GM18499 (cell line): ENCODE results near the gene GUK1.
A peak's percentile ranks its signal among the peaks of the same experiment; 100 is the strongest.

Experiments
- ATAC-seq: cut with Tn5 transposase; IDR thresholded peaks from one replicate; pipeline ENCODE4 v1.9.1; 2021; ENCODE audit warnings: moderate number of reproducible peaks; ENCODE audit not compliant: insufficient read depth, unreplicated experiment

GUK1 gene, protein sequence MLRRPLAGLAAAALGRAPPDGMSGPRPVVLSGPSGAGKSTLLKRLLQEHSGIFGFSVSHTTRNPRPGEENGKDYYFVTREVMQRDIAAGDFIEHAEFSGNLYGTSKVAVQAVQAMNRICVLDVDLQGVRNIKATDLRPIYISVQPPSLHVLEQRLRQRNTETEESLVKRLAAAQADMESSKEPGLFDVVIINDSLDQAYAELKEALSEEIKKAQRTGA

DNA sequence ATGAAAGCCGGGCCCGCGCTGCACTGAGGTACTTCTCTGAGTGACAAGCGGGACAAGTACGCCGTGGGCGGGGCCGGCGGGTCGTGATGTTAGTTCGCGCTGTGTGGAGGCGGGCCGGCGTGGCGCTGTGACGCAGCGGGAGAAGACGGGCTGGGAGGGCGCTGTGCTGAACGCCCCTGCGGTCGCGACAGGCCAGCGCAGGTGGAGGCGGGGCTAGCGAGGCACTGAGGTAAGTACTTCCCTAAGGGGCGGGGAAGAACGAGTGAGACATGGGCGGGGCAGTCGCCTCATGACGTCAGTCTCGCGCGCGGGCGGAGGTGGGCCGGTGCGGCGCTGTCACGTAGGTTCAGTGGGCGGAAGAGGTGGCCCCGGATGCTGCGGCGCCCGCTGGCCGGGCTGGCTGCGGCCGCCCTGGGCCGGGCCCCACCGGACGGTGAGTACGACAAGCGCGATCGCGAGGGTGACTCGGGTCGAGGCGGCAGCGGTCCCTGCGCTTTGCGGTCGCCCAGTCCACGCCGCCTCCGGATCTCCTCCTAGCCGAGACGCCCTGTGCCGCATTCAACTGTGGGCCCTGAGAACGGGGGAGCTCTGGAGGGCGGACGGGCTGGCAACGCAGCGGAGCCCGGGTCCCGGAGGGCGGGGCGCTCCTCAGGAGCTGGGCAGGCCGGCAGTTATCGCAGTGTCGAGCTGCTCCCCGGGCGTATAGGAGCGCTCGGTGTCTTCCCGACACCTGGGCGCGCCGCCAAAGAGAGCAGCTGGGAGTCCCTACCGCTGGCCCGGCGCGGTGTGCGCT lies at the start of gene GUK1:
Gene GUK1 (plus strand): TSS at position 349 of the 793 bp plus-strand sequence. CDS start 24 bp downstream, at position 373.
- peak; percentile 86 for ATAC-seq

DNA sequence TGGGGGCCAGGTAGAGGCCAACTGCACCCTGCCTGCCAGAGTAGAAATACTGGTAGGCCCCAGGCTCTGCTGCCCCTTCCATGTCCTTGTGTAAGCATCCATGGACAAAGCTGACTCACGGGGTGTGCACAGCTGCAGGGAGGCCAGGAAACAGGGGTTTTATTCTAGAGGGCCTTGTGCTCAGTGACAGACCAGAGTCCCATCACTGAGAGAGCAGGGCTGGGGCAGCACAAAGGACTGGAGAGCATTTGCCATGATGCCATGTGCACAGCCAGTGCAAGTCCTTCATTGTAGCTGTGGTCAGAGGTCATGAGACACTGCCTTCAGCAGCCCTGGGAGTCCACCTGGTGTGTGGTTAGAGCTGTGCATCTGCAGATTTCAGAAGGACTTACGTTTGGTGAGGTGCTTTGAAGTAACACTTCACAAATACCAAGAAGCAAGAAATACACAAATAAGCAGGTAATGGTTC lies 49.4 kb upstream of the GUK1 start:
- no peak for ATAC-seq

DNA sequence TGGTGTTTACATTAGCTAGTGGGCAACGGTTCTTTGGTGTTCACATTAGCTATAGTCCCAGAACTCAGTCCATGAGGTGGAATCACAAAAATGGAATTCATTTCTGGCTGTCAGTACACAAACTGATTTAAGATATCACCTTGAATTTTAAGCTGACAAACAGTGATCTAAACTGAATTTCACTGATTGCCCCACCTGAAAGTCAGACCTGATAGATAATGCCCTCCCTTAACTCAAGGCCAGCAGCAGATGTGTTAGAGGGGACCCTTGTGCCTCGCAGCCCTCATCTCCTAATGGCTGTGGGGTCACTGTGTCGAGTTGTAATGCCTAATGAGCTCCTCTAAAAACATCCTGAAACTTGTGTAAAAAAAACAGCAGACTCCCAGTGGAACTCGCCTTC lies 49.0 kb upstream of the GUK1 start:
- no peak for ATAC-seq

DNA sequence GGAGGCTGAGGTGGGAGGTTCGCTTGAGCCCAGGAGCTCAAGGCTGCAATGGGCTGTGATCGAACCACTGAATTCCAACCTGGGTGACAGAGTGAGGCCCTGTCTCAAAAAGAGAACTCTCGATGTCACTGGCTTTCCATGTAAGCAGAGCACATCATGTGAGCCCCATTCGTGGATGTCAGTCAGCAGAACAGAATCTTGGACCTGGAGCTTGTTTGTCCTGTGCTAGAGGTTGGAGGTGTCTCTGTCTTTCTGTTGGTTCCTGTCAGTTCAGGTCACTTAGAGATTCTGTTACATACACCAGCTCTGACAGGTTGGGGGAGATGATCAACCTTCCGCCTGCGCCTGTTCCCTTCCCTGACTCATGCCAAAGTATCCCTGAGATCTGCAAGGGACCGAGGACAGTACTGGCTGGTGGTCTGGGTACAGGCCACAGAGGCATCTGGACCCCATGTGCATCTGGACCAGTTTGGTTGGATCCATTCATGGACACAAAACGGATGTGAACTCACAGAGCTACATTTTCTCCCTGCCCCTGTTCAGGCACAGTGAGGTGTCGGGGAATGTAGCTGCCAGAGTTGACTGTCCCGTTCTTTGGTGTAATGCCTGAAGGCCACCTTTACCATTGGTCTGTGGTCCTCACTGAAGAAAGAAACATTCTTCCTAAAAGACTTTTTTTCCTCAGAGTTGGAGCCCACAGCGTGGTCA lies 47.6 kb upstream of the GUK1 start:
- no peak for ATAC-seq

DNA sequence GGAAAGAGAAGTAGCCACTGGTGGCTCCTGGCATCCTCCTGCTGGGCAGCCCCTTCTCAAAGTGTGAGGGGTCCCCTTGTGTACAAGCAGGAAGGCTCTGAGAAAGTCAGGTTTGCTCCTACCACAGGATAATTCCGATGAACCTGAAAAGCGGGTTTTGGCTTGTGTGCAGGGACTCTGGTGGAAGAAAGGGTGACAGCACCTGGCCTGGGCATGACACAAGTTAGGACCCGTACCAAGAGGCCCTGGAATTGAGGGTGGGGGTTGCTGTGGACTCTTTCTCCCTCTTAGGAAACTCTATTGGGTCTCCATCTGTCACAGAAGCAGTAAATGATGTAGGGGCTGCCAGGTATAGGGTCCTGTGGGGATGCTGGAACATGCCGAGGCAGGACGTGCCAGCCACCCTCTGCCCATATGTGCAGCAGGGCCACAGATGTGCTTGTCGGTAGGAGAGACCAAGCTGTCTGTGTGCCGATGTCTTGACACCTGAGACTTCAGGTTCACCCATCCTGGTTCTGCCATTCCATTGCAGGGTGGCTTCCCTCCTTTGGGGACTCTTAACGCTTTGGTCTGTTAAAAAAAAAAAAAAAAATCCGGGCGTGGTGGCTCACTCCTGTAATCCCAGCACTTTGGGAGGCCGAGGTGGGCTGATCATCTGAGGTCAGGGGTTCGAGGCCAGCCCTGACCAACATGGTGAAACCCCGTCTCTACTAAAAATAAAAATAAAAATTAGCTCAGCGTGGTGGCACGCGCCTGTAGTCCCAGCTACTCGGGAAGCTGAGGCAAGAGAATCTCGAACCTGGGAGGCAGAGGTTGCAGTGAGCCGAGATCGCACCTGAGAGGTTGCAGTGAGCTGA lies 46.8 kb upstream of the GUK1 start:
- ATAC-seq = no peak

DNA sequence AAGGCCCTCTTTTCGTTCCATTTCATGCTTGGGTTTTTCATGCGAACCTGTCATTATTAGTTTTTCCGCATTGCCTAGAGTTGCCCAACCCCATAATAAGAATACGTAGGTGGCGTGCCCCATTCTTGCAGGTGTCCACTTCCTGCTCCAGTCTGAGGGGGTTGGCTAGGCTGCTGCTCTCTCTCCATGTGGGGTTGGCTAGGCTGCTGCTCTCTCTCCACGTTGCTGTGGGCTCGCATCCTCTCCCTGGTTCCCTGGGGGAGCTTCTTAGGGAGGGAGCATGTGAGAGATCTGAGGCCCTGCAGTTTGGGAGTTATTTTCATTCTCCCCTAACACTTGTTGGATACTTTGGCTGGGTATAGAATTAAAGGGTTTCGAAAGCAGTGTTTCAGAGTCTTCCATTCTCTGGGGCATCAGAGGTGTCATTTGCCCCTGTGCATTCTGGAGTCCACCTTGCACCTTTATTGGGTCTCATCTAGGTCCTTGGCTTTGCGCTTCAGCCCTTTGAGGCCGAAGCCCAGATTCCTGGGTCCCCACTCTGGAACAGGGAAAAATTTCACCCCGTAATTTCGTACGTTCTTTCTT lies 45.6 kb upstream of the GUK1 start:
- ATAC-seq = no peak

DNA sequence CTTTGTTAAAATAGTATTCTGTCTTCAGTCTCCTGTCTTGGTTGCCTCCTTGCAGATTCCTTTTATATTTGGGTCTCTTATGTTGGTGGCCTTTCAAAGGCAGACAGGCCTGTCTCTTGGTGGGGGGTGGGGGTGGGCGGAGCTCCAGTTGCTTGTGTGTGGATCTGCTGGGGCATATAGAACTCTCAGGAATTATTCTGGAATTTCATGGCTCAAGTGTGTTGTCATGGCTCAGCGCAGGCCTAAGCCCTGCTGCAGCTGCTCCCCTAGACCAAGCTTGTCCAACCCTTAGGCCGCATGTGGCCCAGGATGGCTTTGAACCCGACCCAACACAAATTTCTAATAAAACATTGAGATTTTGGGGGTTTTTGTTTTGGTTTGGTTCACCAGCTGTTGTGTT lies 44.9 kb upstream of the GUK1 start:
- ATAC-seq = no peak

DNA sequence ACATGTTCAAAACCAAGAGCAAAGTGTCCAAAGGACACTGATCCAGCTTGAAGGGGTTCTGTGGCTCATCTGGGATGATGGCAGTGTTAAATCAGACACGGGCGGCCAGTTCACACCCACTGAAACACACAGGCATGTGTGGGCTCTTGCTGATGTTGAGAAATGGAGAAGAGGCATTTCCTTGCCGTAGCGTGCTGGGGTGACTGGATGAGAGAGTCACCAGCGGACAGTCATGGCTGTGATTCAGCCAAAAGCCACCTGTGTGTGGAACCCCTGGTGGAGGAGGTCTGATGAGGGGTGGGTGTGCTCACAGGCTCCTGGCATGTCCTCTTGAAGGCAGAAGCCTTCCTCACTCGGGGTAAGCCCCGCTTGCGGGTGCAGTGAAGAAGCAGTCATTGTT lies 44.1 kb upstream of the GUK1 start:
- ATAC-seq = no peak

DNA sequence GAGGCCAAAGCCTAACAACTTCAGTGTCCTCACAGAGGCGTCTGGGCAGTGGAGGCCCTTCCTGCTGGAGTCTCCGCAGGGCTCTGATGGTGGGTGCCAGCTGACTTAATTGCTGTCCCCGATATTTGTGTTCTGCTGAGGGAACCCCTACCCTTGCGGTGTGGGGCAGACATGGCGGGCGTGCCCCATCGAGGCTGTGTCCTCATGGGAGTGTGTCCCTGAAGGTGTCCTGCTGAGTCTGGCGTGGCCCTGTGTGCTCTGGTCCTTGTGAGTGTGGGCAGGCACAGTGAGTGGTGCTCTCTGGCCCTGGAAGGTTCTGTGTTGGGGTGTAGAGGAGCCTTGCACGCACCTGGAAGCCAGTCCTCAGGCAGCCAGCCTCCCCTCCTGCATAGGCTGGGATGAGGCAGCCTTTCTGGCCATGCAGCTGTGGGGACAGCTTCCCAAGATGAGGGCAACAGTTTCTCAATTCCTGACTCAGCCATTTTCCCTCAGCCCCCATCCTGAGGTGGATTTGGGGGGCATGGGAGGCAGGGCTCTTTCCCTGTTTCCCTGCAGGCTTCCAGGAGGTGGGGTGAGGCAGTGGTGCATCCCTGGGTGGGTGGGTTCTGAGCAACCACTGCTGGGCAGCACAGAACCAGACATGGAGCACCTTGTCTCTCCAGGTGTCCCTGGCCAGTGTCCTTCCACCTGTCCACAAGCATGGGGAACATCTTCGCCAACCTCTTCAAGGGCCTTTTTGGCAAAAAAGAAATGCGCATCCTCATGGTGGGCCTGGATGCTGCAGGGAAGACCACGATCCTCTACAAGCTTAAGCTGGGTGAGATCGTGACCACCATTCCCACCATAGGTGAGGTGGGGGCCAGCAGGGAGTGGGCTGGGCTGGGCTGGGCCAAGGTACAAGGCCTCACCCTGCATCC lies 43.4 kb upstream of the GUK1 start:
- ATAC-seq = no peak

DNA sequence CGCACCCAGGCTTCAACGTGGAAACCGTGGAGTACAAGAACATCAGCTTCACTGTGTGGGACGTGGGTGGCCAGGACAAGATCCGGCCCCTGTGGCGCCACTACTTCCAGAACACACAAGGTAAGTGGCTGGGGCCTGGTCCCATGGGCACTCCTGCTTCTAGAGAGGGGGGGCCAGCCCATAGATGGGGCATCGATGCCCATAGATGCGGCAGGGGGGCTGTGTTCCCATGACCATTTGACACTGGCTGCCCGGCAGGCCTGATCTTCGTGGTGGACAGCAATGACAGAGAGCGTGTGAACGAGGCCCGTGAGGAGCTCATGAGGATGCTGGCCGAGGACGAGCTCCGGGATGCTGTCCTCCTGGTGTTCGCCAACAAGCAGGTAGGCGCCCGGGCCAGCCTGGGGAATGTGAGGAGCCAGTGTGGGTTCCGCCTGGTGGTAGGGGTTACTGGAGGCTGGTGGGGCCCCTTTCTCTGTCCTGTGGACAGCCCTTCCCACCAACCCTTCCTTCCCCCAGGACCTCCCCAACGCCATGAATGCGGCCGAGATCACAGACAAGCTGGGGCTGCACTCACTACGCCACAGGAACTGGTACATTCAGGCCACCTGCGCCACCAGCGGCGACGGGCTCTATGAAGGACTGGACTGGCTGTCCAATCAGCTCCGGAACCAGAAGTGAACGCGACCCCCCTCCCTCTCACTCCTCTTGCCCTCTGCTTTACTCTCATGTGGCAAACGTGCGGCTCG lies 42.6 kb upstream of the GUK1 start:
- ATAC-seq = no peak

DNA sequence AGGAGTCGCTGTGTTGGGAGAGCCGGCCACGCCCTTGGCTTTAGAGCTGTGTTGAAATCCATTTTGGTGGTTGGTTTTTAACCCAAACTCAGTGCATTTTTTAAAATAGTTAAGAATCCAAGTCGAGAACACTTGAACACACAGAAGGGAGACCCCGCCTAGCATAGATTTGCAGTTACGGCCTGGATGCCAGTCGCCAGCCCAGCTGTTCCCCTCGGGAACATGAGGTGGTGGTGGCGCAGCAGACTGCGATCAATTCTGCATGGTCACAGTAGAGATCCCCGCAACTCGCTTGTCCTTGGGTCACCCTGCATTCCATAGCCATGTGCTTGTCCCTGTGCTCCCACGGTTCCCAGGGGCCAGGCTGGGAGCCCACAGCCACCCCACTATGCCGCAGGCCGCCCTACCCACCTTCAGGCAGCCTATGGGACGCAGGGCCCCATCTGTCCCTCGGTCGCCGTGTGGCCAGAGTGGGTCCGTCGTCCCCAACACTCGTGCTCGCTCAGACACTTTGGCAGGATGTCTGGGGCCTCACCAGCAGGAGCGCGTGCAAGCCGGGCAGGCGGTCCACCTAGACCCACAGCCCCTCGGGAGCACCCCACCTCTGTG lies 41.7 kb upstream of the GUK1 start:
- no peak for ATAC-seq

DNA sequence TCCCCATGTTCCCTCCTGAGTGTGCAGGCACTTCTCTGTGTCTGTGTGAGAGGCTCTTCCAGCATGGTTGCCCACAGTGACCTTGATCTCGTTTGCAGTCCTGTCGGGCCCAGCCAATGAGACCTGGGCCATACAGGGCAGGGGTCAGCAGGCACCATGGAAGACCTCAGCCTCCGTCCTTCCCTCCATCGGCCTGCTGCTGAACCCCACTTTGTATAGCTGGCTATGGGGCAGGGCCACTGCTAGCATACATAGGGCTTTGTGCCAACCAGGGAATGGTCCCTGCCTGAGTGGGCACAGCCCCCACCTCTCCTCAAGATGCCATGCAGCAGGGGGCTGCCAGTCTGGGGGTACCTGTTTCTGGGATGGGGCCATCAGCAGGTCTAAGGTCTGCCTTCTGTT lies 40.7 kb upstream of the GUK1 start:
- ATAC-seq = no peak

DNA sequence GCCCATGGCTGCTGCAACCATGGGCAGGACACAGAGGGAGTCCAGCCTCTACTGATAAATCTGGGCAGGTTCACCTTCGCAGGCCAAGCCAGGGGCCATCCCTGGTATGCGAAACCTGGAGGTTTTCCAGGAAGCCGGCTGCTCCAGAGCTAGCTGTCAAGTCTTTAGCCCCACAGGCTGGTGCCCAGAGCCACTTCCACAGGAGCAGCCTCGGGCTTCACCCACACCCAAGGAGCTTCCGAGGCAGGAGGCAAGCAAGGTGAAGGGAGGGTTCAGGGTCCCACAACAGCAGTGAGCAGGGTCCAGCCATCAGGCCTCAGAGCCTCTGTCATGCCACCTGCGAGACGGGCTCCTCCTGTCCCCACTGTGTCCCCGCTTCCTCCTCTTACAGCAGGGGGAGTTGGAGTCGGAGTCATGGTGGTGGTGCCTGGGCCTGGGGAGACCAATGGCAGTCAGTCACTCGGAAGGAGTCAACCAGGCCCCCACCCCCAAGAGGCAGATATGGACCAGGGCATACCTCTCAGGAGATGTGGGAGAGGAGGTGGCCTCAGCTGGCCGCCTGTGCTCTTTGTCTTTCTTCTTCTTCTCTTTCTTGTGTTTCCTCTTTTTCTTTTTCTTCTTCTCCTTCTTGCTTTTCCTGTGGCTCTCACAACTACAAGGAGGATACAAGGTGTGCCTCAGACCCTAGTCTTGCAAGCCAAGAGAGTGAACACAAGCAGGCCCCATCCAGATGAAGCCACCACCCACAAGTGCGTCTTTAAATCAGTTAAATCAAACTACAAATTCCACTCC lies 39.1 kb upstream of the GUK1 start:
- ATAC-seq = no peak

DNA sequence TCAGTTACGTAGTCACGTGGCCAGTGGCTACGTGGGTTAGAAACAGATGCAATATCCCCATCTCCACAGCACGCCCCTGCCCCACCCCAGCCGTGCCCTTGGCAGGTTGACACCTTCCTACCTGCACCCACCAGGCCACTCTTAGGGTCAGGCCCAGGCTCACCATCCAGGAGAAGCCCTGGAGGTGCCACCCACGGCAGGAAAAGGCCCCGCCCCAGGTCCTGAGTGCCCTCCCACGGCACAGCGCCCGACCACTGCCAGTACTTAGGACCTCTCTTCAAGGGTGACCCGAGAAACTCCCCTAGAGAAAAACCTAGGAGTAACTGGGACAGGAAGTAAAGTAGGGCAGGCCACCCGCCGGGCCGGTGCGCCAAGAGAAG lies 38.5 kb upstream of the GUK1 start:
- no peak for ATAC-seq

DNA sequence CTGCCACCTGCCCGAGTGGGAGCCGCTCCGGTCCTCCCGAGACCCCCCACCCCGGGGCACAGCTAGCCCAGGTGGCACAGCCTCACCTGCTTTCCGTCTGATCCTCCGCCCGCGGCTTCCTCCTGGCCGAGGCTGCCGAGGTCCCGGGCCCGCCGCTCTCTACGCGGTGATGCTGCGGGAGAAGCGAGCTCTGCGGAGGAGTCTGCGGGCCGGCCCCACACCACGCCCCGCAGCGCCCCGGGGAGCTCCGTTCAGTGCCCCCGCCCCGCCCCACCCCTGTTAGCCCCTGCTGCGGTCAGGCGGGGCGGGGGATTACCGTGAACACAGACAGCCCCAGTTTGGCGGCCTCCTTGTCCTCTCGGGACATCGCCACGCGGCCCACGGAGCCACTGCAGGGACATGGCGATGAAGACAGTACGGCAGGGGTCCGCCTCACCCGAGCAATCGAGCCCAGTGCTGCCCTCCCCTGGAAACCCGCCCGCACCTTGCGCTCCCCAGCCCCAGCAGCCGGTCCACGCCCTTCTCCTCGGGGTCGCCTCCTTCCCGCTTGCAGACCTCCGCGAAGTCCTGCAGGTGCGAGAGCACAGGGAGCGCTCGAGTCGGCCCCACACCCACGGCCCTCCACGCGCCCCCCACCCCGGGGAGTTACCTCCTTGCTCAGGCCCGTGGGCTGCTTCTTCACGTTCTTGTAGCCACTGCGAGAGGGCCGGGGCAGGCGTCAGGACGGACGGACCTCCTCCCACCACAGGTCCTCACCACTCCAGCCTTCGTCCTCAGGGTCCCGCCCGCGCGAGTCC lies 37.9 kb upstream of the GUK1 start:
- peak; percentile 11 for ATAC-seq
